Stimulated activated naive B cell treated with anti-CD40 and anti-IgM and Interleukin-4, amounts not matched to agents 10 μg/mL and 1 μg/mL and 100 μg/mL, for 72 hours (primary cell): ENCODE data around the gene EMCN.
"Not testable (repeated sequence)": the region's sequence is repeated elsewhere in the genome, so short reads cannot be mapped to it uniquely, and the experiment has no call there.

Source experiments
- ATAC-seq, 2 donors: fragments of 150-1000 bp; cut with Tn5 transposase; replicated peaks; 2 replicates each; pipeline ENCODE4 v1.10.0; 2021; ENCODE audit warnings: moderate library complexity in 1 of 2
- DNase-seq: peaks from one replicate; pipeline ENCODE4 v3.0.0; 2021
- H3K27ac Mint-ChIP-seq: one replicate; pipeline ENCODE4 v1.8.0; 2022; ENCODE audit warnings: mild to moderate bottlenecking, mixed read lengths
- H3K27me3 Mint-ChIP-seq, 2 donors: one replicate each; pipeline ENCODE4 v1.8.0; 2022; ENCODE audit warnings: mixed read lengths in 2 of 2
- H3K36me3 Mint-ChIP-seq, 2 donors: one replicate each; pipeline ENCODE4 v1.8.0; 2022; ENCODE audit warnings: mixed read lengths in 2 of 2, mild to moderate bottlenecking in 1 of 2
- H3K4me1 Mint-ChIP-seq, 2 donors: one replicate each; pipeline ENCODE4 v1.8.0; 2022; ENCODE audit warnings: mixed read lengths in 2 of 2, mild to moderate bottlenecking in 1 of 2
- H3K4me3 Mint-ChIP-seq, 2 donors: one replicate each; pipeline ENCODE4 v1.8.0; 2022; ENCODE audit warnings: mild to moderate bottlenecking in 2 of 2, mixed read lengths in 2 of 2, moderate library complexity in 1 of 2
- H3K9me3 Mint-ChIP-seq, 2 donors: one replicate each; pipeline ENCODE4 v1.8.0; 2022; ENCODE audit warnings: mixed read lengths in 2 of 2, mild to moderate bottlenecking in 1 of 2

Gene EMCN

GRCh38 chr4:100517864-100518341 is at the start of gene EMCN:
Gene EMCN (minus strand): TSS chr4:100518022. CDS start chr4:100517914, 108 bp downstream.
- no peaks in the 10 kb centered on the region for H3K36me3 Mint-ChIP-seq

GRCh38 chr4:100566396-100566795 is 48.6 kb upstream of the EMCN start:
- H3K27me3 Mint-ChIP-seq = no peaks in the 10 kb centered on the region
- H3K9me3 Mint-ChIP-seq = no peaks in the 10 kb centered on the region
- no peaks in the 10 kb centered on the region for H3K36me3 Mint-ChIP-seq
- peaks cover 3 to 6% of the 10 kb centered on the region in 2 donors for H3K4me1 Mint-ChIP-seq
- no peak for DNase-seq
- H3K27ac Mint-ChIP-seq = no peak overlapping the region
- H3K4me3 Mint-ChIP-seq = no peak overlapping the region
- ATAC-seq = no peak

More at GRCh38 chr4:100517864-100518341, at the start of gene EMCN:
- peaks cover 23 to 32% of the 10 kb centered on the region in 2 donors for H3K27me3 Mint-ChIP-seq
- peaks cover 0 to 3% of the 10 kb centered on the region in 2 donors for H3K4me1 Mint-ChIP-seq
- DNase-seq (no peak), ATAC-seq (no peak)
- no peaks in the 10 kb centered on the region for H3K9me3 Mint-ChIP-seq
- H3K4me3 Mint-ChIP-seq = no peak within 1 kb of the TSS
- no peak within 1 kb of the TSS for H3K27ac Mint-ChIP-seq

GRCh38 chr4:100557306-100557705 is 39.5 kb upstream of the EMCN start:
- Mint-ChIP-seq H3K27me3 (peaks cover 0 to 21% of the 10 kb centered on the region in 2 donors), H3K4me1 (no peaks in the 10 kb centered on the region), H3K4me3 (no peak overlapping the region), H3K9me3 (peaks cover 0 to 7% of the 10 kb centered on the region in 2 donors), H3K27ac (no peak overlapping the region), H3K36me3 (no peaks in the 10 kb centered on the region)
- ATAC-seq (no peak), DNase-seq (no peak)

- H3K9me3 Mint-ChIP-seq = peaks cover 0 to 4% of the 10 kb centered on the region in 2 donors
- no peak overlapping the region for H3K27ac Mint-ChIP-seq
- no peaks in the 10 kb centered on the region for H3K4me1 Mint-ChIP-seq
These were observed 38.0 kb upstream of the EMCN start for GRCh38 chr4:100555611-100556337.

GRCh38 chr4:100548200-100548560 is 30.4 kb upstream of the EMCN start:
- Mint-ChIP-seq H3K4me1 (no peaks in the 10 kb centered on the region), H3K27ac (no peak overlapping the region), H3K9me3 (no peaks in the 10 kb centered on the region), H3K36me3 (no peaks in the 10 kb centered on the region), H3K27me3 (no peaks in the 10 kb centered on the region), H3K4me3 (no peak overlapping the region)
- DNase-seq (no peak), ATAC-seq (no peak)

More at GRCh38 chr4:100555611-100556337, 38.0 kb upstream of the EMCN start:
- ATAC-seq (no peak), DNase-seq (no peak)
- peaks cover 0 to 21% of the 10 kb centered on the region in 2 donors for H3K27me3 Mint-ChIP-seq
- H3K36me3 Mint-ChIP-seq = no peaks in the 10 kb centered on the region
- no peak overlapping the region for H3K4me3 Mint-ChIP-seq

GRCh38 chr4:100547541-100548199 is 29.8 kb upstream of the EMCN start:
- H3K4me3 Mint-ChIP-seq = no peak overlapping the region
- DNase-seq (no peak), ATAC-seq (no peak)
- no peaks in the 10 kb centered on the region for H3K9me3 Mint-ChIP-seq
- H3K36me3 Mint-ChIP-seq = no peaks in the 10 kb centered on the region
- H3K27me3 Mint-ChIP-seq = no peaks in the 10 kb centered on the region
- H3K27ac Mint-ChIP-seq = no peak overlapping the region
- no peaks in the 10 kb centered on the region for H3K4me1 Mint-ChIP-seq

- Mint-ChIP-seq H3K9me3 (no peaks in the 10 kb centered on the region), H3K36me3 (no peaks in the 10 kb centered on the region), H3K27ac (no peak overlapping the region), H3K27me3 (no peaks in the 10 kb centered on the region), H3K4me1 (no peaks in the 10 kb centered on the region), H3K4me3 (no peak overlapping the region)
- ATAC-seq (no peak), DNase-seq (no peak)
These were observed 27.6 kb upstream of the EMCN start for GRCh38 chr4:100545427-100545826.

- H3K9me3 Mint-ChIP-seq = peaks cover 0 to 2% of the 10 kb centered on the region in 2 donors
- H3K27ac Mint-ChIP-seq = no peak overlapping the region
- DNase-seq (no peak), ATAC-seq (no peak)
- H3K4me3 Mint-ChIP-seq = no peak overlapping the region
- no peaks in the 10 kb centered on the region for H3K36me3 Mint-ChIP-seq
- H3K27me3 Mint-ChIP-seq = peaks cover 0 to 6% of the 10 kb centered on the region in 2 donors
- H3K4me1 Mint-ChIP-seq = no peaks in the 10 kb centered on the region
These were observed 22.3 kb upstream of the EMCN start for GRCh38 chr4:100540131-100540530.

- Mint-ChIP-seq H3K4me3 (no peak overlapping the region), H3K36me3 (no peaks in the 10 kb centered on the region), H3K27ac (no peak overlapping the region), H3K9me3 (peaks cover 0 to 2% of the 10 kb centered on the region in 2 donors), H3K27me3 (peaks cover 0 to 10% of the 10 kb centered on the region in 2 donors), H3K4me1 (no peaks in the 10 kb centered on the region)
- DNase-seq = no peak
- no peak for ATAC-seq
These were observed 21.9 kb upstream of the EMCN start for GRCh38 chr4:100539706-100540105.

- Mint-ChIP-seq H3K27ac (no peak overlapping the region), H3K9me3 (peaks cover 0 to 9% of the 10 kb centered on the region in 2 donors)
These were observed 15.9 kb upstream of the EMCN start for GRCh38 chr4:100533741-100534140.

GRCh38 chr4:100530161-100530560 is 12.3 kb upstream of the EMCN start:
- ATAC-seq, H3K4me1 Mint-ChIP-seq, H3K36me3 Mint-ChIP-seq, H3K27ac Mint-ChIP-seq, H3K4me3 Mint-ChIP-seq, DNase-seq: not testable (repeated sequence)
- Mint-ChIP-seq H3K27me3 (peaks cover 0 to 11% of the 10 kb centered on the region in 2 donors), H3K9me3 (peaks cover 0 to 11% of the 10 kb centered on the region in 2 donors)

More at GRCh38 chr4:100533741-100534140, 15.9 kb upstream of the EMCN start:
- Mint-ChIP-seq H3K4me3 (no peak overlapping the region), H3K36me3 (no peaks in the 10 kb centered on the region), H3K4me1 (no peaks in the 10 kb centered on the region), H3K27me3 (peaks cover 0 to 12% of the 10 kb centered on the region in 2 donors)
- ATAC-seq (no peak), DNase-seq (no peak)

GRCh38 chr4:100525686-100526085 is 7.9 kb upstream of the EMCN start:
- H3K4me1 Mint-ChIP-seq = no peaks in the 10 kb centered on the region
- H3K4me3 Mint-ChIP-seq = no peak overlapping the region
- ATAC-seq = no peak
- no peak for DNase-seq
- peaks cover 0 to 13% of the 10 kb centered on the region in 2 donors for H3K9me3 Mint-ChIP-seq
- no peak overlapping the region for H3K27ac Mint-ChIP-seq
- H3K27me3 Mint-ChIP-seq = peaks cover 0 to 6% of the 10 kb centered on the region in 2 donors
- no peaks in the 10 kb centered on the region for H3K36me3 Mint-ChIP-seq

- Mint-ChIP-seq H3K27ac (no peak overlapping the region), H3K36me3 (no peaks in the 10 kb centered on the region), H3K4me3 (no peak overlapping the region), H3K27me3 (peaks cover 20 to 32% of the 10 kb centered on the region in 2 donors), H3K4me1 (peaks cover 0 to 3% of the 10 kb centered on the region in 2 donors), H3K9me3 (no peaks in the 10 kb centered on the region)
- no peak for DNase-seq
- no peak for ATAC-seq
These were observed 1.4 kb upstream of the EMCN start for GRCh38 chr4:100519205-100519604.

- H3K27me3 Mint-ChIP-seq = peaks cover 23 to 32% of the 10 kb centered on the region in 2 donors
- H3K4me1 Mint-ChIP-seq = peaks cover 0 to 3% of the 10 kb centered on the region in 2 donors
- ATAC-seq (no peak), DNase-seq (no peak)
- H3K27ac Mint-ChIP-seq = no peak overlapping the region
- H3K4me3 Mint-ChIP-seq = no peak overlapping the region
- no peaks in the 10 kb centered on the region for H3K36me3 Mint-ChIP-seq
- H3K9me3 Mint-ChIP-seq = no peaks in the 10 kb centered on the region
These were observed 1.6 kb downstream of the EMCN start for GRCh38 chr4:100516225-100516624.

GRCh38 chr4:100511896-100512295 is 5.9 kb downstream of the EMCN start:
- H3K27ac Mint-ChIP-seq = no peak overlapping the region
- H3K36me3 Mint-ChIP-seq = no peaks in the 10 kb centered on the region
- ATAC-seq (no peak), DNase-seq (no peak)
- H3K27me3 Mint-ChIP-seq = peaks cover 14 to 15% of the 10 kb centered on the region in 2 donors
- no peaks in the 10 kb centered on the region for H3K9me3 Mint-ChIP-seq
- no peaks in the 10 kb centered on the region for H3K4me1 Mint-ChIP-seq
- no peak overlapping the region for H3K4me3 Mint-ChIP-seq
